GM21786 (cell line): ENCODE results near the gene NOL3.

ENCODE experiments used
- ATAC-seq: cut with Tn5 transposase; IDR thresholded peaks from one replicate; pipeline ENCODE4 v1.9.1; 2021; ENCODE audit not compliant: unreplicated experiment

The NOL3 gene

DNA sequence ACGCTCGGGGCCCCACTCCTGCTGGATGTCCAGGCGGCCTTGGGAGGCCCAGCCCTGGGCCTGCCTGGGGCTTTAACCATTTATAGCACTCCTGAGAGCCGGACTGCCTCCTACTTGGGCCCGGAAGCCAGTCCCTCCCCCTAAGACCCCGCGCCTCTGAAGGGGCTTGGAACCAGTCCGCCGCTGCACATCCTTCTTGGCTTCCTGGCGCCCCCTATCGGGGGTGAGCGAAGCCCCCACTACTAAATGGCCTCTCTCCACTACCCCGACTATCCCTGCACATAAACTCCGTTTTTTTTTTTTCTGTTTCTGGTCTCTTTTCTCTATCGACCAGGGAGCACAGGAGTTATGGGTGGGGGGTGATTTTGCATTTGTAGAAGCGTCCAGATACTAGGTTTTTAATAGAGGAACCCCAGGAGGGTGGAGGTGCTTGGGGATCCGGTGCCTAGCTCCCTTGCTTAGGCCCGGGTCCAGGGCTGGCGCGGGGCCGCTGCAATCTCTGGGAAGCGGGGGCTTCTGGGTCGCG lies 633 bp upstream of the NOL3 start:
- no peak for ATAC-seq

DNA sequence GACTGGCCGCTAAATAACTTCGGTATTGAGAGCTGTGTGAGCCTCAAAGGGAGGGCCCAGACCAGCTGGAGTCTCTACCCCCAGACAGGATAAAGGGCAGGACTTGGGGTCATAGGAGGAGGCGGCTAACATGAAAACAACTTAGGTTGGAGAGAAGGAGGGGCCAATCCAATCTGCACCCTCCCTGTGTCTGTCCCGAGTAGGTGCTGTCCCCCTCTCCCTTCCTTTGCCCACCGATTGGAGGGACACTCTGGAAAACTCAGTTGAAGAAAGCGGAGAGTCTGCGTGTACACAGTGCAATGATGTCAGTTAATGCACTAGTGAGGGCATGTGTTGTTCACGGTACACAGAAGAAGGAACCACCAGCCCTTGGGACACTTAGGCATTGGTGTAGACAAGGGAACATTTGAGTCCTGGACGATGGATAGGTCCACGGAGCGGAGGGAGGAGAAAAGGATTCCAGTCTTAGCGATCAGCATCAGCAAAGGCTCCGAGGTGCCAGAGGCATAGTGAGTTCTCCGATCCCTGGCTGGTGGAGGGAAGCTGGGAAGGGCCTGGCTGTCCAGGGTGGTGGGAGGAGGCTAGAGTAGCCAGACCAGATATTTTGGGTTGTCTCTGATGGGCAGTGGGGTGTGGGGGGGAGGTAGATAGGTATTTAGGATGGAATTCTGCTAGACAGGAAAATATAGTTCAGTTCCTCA lies 761 bp downstream of the NOL3 start:
- no peak for ATAC-seq

- no peak for ATAC-seq
Observed at GRCh38 chr16:67173323-67173722, 3.0 kb downstream of the NOL3 start.

DNA sequence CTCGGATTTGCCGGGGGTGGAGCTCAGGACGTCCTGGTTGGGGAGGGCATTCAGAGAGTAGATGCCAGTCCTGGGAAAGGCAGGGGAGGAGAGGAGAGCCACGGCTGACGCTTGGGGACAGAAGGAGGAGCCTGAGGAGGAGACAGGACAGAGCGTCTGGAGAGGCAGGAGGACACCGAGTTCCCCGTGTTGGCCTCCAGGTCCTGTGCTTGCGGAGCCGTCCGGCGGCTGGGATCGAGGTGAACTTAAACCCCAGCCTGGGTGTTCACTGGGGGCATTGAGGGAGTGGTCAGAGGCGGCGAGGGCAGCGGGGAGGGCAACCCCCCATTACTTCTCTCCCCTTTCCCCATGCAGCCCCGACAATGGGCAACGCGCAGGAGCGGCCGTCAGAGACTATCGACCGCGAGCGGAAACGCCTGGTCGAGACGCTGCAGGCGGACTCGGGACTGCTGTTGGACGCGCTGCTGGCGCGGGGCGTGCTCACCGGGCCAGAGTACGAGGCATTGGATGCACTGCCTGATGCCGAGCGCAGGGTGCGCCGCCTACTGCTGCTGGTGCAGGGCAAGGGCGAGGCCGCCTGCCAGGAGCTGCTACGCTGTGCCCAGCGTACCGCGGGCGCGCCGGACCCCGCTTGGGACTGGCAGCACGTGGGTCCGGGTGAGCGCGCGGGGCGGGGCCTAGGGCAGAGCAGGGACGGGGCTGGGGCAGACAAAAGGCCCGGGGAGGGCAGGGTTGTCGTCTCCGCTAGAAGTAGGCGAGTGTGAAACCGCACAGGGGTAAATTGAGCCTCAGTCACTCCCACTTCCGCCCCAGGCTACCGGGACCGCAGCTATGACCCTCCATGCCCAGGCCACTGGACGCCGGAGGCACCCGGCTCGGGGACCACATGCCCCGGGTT lies 3.7 kb downstream of the NOL3 start:
- peak; percentile 37 for ATAC-seq

- no peak for ATAC-seq
Observed at GRCh38 chr16:67174706-67175231, 4.4 kb downstream of the NOL3 start.

DNA sequence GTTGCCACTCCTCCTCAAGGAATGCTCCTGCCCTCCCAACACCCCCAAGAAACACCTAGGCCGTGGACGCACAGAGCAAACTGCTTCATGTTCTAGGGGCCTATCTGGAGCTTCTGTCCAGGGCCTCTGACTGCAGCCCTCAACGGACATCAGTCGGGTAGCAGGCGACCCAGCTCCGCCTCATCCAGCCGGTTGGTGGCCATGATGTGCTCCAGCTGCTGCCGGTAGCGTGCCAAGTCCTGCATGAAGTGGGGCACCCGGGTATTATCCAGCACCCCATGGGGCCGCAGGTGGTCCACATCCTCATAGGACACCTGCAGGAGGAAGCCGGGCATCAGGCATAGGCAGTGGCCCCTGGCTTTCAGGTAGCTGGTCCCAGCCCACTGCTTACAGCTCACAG lies 6.3 kb downstream of the NOL3 start:
- no peak for ATAC-seq

DNA sequence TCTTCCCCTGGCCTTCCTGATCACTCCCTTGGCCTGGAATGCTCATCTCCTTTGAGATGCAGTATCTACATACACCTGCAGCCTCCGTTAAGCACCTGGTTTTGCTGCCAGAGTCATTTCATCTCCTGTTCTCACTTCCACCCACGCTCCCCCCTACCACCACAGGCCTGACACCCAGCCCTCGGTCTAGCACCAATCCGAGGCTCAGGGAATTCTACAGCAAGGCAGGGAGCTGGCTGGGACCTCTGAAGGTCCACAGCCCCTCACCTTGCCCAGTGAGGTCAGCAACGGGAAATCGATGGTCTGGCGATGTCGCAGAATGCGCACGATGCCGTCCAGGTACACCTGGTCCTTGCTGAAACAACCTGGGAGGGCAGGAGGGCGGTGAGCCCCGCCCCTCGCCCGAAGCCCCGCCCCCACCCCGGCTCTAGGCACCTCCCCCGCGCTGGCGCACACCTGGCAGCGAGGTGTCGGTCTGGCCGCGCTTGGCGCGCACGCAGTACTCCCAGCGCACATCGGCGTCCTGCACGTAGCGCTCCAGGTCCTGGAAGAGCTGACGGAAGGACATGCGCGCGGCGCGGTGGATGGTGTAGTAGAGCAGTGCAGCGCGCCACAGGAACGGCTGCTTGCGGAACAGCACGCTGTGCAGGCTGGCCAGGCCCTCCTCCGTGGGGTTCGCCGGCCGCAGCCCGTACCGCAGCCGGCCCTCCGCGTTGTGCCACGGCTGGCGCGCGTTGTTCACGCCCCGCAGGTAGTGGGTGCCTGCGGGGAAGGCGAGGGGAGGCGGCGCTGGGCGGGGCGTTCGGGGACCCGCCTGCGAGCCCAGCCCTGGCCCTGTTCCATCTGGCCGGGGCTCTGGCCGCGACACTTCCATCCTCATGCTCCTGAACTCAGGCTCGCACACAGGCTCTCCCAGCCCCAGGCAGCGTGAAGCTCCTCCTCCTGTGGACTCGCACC lies 7.7 kb downstream of the NOL3 start:
- ATAC-seq: no peak

- no peak for ATAC-seq
Observed at GRCh38 chr16:67179421-67180080, 9.2 kb downstream of the NOL3 start.

DNA sequence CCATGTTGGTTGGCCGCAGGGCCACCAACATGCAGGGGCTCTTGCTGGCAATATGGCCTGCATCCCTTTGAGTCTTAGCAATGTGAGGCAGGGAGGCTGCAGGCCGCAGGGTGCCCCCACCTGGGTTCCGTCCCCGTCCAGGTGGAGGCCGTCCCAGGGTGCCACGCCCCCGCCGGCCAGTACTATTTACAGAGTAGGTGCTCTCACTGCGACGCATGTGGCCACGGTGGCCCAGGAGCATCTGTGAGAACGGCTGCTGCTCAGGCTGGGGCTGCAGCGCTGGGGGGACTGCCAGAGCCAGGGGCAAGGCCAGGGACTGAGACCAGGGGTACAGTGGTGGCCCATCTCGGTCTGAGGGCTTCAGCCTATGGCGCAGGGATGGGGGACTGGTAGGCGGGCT lies 9.8 kb downstream of the NOL3 start:
- ATAC-seq: no peak

DNA sequence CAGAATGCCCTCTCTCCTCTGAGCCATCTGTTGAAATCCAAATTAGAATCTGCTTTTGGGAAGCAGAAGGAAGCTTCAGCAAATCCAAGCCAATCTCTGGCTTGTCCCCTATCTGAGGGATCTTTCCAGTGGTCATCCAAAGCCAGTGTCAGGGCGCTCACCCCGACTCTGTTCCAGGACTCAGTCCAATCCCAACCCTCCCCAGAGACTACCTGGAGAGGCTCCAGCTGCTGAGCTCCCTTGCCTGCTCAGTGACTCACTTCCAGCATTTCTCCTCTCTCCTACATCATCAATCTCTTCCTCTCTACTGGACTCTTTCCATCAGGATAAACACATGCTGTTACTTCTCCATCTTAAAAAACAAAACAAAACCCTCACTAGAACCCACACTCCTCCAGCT lies 11.0 kb downstream of the NOL3 start:
- ATAC-seq: no peak

GRCh38 chr16:67182288-67182687 lies 11.9 kb downstream of the NOL3 start:
- no peak for ATAC-seq

GRCh38 chr16:67183284-67183626 lies 12.9 kb downstream of the NOL3 start:
- ATAC-seq: no peak

DNA sequence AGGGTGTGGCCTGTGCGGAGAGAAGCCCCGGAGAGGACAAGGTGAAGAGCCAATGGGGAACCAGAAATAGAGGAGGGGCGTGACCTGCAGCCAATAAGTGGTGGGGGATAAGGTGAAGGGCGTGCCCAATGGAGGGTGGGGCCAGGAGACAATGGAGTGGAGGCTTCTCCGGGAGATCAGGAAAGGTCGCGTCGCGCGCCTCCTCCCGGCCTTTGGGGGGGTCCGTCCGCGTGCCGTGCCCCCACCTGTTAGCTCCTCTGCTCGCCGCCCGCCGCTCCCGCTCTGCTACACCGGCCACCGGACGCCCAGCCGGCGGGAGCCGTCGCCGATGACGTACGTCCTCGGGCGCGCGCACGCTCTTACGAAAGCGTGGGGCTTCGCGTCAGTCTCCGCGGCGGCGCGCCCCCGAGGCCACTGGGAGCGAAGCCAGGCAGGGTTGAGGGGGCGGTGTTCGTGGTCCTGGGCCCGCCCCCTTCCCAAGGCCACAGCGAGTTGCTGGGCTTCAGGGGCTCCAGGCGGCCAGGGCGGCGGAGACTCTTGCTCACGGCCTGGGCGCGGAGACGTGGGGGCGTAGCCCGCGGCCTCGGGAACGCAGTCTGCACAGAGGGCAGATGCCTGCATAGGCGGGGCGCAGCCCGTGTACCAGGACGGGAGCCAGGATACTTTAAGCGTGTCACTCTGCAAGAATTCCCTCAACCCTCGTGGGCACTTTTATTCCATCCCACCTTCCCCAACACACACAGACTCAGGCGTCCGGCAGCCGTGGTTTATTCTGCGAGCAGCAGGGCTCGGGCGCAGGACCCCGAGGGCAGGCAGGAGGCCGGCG lies 13.5 kb downstream of the NOL3 start, which contains the start of gene MATCAP1:
Gene MATCAP1 (minus strand): TSS at position 337 of the 826 bp plus-strand sequence. CDS start 3,353 bp downstream, outside the sequence.
- peak; percentile 94 for ATAC-seq

GRCh38 chr16:67184453-67184994 lies 14.2 kb downstream of the NOL3 start:
- ATAC-seq: no peak

DNA sequence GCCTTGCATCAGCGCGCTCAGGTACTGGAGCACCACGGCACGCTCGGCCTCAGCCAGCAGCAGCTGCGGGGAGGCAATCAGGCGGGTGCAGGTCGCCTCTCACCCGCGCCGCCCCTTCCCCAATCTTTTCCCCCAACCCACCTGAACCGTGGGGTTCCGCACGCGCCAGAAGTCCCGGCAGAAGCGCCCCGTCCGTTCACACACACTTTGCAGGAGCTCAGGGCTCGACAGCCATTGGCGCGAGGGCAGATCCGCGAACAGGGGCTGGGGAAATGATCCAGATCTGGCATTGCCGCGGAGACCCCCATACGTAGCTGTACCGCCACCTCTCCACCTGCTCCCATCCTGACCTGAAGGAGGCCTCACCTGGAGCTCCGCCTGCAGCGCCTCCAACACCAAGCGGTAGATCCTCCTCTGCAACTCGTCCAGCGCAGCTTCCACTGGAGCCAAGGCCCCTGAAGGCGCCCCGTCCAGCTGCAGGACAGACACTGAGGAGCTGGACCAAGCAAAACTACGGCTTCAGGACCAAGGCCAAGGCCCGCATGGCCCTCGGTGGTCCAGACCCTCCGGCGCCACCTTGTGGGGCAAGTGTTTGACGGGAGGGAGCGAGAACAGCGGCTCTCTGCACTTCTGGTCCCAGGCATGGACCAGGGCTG lies 14.8 kb downstream of the NOL3 start:
- peak; percentile 20 for ATAC-seq

GRCh38 chr16:67185651-67186134 lies 15.4 kb downstream of the NOL3 start:
- ATAC-seq: no peak

- ATAC-seq: no peak
Observed at GRCh38 chr16:67186550-67186950, 16.2 kb downstream of the NOL3 start.

DNA sequence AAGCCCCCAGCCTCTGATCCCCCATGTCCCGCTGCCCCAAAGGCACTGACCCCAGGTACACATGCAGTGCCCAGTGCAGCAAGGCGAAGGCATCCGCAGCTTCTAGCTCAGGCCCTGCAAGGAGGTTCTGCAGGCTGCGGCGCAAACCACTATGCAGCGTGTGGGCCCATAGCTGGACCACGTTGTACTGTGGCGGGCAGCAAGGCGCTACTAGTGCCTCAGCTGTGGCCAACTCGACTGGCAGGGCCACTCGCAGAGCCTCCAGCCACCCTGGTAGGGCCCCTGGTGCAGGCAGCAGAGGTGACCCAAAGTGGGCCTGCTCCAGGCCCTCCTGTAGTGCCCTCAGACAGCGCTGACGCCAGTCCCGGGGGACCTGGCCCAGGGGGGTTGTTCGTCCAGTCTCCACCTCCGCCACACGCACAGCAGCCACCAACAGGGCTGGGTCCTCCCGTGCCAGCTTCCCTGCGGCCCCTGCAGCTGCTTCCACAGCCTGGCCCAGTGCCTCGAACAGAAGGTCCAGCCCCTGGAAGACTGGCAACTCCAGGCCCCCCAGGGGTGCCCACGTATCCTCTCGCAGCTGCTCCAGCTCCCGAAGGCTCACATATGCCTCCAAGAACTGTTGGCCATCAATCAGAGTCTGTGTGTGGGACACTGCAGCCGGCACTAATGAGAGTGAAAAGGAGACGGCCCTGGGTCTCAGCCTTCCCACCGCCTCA lies 17.0 kb downstream of the NOL3 start:
- no peak for ATAC-seq
